ENCODE results near the gene KBTBD12.

KBTBD12 gene

GRCh38 chr3:128036119-128036518, 121.1 kb downstream of the KBTBD12 start:
- DNase-seq = no peak

Measured in GDM1 (cell line).